Large intestine (tissue), 3 donors: Measurements from ENCODE around the gene DTNBP1. TPM values are rescaled to one million over a fixed set of nuclear protein-coding genes. Genes with fewer than 3 reads are reported as not detected.

ENCODE experiments used
- DNase-seq, 2 donors: peaks; one replicate each; pipeline versions ENCODE4 v3.0.0 to v3.0.0-alpha.2; 2013
- H3K27ac ChIP-seq: one replicate; pipeline ENCODE4 v1.5.1; 2013; ENCODE audit warnings: low read length
- H3K27me3 ChIP-seq: 2 replicates; pipeline ENCODE4 v1.6.1; 2013; ENCODE audit warnings: low read length; ENCODE audit not compliant: control insufficient read depth, insufficient read depth
- H3K36me3 ChIP-seq: 2 replicates; pipeline ENCODE4 v1.6.1; 2013; ENCODE audit warnings: low read length; ENCODE audit not compliant: control insufficient read depth, insufficient read depth
- H3K4me1 ChIP-seq: one replicate; pipeline ENCODE4 v1.6.1; 2013; ENCODE audit warnings: low read length; ENCODE audit not compliant: control insufficient read depth, insufficient read depth
- H3K4me3 ChIP-seq: one replicate; pipeline ENCODE4 v1.5.1; 2013; ENCODE audit warnings: low read length
- H3K9me3 ChIP-seq: one replicate; pipeline ENCODE4 v1.6.1; 2013; ENCODE audit warnings: mild to moderate bottlenecking, low read depth, low read length, moderate library complexity; ENCODE audit not compliant: control insufficient read depth
- WGBS: methylation state at CpG from one replicate; pipeline ENCODE4 v1.1.5; 2013; ENCODE audit warnings: low lambda C conversion rate; ENCODE audit not compliant: insufficient coverage; 5-methylcytosine and 5-hydroxymethylcytosine counted together
- polyA plus RNA-seq: library from polyadenylated mRNA; unstranded; fragments of 120-200 nt; gene quantifications from one replicate; pipeline ENCODE4 v1.2.1, GENCODE V29; 2013

DTNBP1 gene
- polyA plus RNA-seq, 1 donor = 20.9 TPM

DNA sequence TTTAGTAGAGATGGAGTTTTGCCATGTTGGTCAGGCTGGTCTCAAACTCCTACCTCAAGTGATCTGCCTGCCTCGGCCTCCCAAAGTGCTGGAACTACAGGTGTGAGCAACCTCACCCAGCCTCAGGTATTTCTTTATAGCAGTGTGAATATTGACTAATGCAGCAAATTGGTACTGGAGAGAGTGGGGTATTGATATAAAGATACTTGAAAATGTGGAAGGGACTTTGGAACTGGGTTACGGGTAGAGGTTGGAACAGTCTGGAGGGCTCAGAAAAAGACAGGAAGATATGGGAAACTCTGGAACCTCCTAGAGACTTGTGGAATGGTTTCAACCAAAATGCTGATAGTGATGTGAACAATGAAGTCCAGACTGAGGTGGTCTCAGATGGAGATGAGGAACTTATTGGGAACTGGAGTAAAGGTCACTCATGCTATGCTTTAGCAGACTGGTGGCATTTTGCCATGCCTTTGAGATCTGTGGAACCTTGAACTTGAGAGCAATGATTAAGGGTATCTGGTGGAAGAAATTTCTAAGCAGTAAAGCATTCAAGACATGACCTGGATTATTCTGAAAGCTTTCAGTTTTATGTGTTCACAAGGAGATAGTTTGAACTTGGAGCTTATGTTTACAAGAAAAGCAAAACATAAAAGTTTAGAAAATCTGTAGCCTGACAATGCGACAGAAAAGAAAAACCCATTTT lies 127.2 kb downstream of the DTNBP1 start:
- Histone ChIP-seq H3K27me3 (no peaks in the 10 kb centered on the region), H3K4me1 (peaks cover 7% of the 10 kb centered on the region), H3K4me3 (no peak overlapping the region), H3K36me3 (peaks cover 10% of the 10 kb centered on the region), H3K27ac (no peak overlapping the region), H3K9me3 (no peaks in the 10 kb centered on the region)
- 46% methylated on average over 2 of the region's 3 CpGs for WGBS
- DNase-seq = peak in 1 of 2 donors; percentile 59

DNA sequence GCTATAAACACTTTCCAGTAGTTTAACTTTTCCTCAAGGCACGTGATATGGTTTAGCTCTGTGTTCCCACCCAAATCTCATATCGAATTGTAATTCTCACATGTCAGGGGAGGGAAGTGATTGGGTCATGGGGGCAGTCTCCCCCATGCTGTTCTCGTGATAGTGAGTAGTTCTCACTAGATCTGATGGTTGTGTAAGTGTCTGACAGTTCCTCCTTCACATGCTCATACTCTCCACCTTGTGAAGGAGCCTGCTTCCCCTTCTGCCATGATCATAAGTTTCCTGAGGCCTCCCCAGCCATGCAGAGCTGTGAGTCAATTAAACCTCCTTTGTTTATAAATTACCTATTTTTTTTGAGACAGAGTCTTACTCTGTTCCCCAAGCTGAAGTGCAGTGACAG lies 127.9 kb downstream of the DTNBP1 start:
- no peak overlapping the region for H3K27ac ChIP-seq
- 83% methylated on average over 1 of the region's 3 CpGs for WGBS
- H3K4me3 ChIP-seq = no peak overlapping the region
- H3K4me1 ChIP-seq = peaks cover 7% of the 10 kb centered on the region
- no peaks in the 10 kb centered on the region for H3K27me3 ChIP-seq
- DNase-seq = no peak
- H3K9me3 ChIP-seq = no peaks in the 10 kb centered on the region
- peaks cover 15% of the 10 kb centered on the region for H3K36me3 ChIP-seq

DNA sequence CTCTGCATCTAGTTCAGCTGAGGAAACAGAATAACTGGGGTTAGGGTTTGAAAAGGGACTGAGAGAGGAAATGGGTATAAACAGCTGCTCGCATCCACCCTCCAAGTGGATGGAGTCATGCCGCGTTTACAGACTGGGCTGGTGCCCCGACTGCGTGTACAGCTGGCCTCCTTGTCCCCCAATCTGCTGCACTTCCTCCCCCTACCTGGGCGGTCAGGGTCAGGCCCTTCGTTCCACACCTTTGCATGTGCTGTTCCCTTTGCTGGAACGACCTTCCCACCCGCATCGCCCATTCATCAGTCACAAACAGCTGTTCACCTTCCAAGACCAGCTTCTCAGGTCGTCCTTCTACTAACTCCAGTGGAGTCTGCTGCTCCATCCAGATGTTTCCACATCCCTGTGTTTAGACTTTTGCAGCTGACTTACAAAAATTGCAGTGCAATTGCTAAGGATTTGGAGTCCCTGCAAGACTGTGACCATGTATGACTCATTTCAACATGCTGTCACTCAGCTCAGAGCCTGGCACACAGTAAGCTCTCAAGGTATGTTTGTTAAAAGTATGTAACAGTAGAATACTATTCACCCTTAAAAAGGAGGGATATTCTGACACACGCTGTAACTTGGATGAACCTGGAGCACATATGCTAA lies 129.3 kb downstream of the DTNBP1 start:
- Histone ChIP-seq H3K4me3 (no peak overlapping the region), H3K9me3 (no peaks in the 10 kb centered on the region), H3K36me3 (peaks cover 22% of the 10 kb centered on the region), H3K4me1 (peaks cover 10% of the 10 kb centered on the region), H3K27me3 (no peaks in the 10 kb centered on the region), H3K27ac (no peak overlapping the region)
- 90% methylated on average over 2 of the region's 12 CpGs for WGBS
- no peak for DNase-seq

DNA sequence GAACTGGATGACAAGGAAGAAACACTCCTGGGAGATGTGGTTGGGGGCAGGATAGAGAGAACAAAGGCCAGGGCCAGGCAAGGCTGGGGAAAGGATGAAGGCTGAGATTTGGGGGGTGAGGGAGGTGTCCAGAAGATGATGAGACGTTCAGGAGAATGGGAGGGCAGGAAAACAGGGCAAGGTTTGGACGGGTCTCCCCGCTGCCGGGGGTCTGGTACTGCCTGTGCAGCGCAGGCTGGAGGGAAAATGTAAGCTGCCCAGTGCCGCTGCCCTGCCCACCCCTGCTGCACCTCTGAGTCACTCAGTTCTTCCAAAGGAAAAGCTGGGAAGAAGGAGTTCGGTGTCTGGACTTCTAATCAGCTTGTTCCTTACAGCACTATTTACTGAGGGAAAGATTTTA lies 130.9 kb downstream of the DTNBP1 start:
- H3K27ac ChIP-seq = no peak overlapping the region
- no peak overlapping the region for H3K4me3 ChIP-seq
- H3K9me3 ChIP-seq = no peaks in the 10 kb centered on the region
- no peak for DNase-seq
- WGBS = no CpG with 5 or more reads among the region's 7 CpGs
- H3K4me1 ChIP-seq = peaks cover 10% of the 10 kb centered on the region
- no peaks in the 10 kb centered on the region for H3K27me3 ChIP-seq
- H3K36me3 ChIP-seq = peaks cover 28% of the 10 kb centered on the region

- 100% methylated on average over 2 of the region's 10 CpGs for WGBS
- no peak overlapping the region for H3K4me3 ChIP-seq
- DNase-seq = no peak
- no peaks in the 10 kb centered on the region for H3K27me3 ChIP-seq
- peaks cover 3% of the 10 kb centered on the region for H3K4me1 ChIP-seq
- H3K36me3 ChIP-seq = peaks cover 28% of the 10 kb centered on the region
- no peak overlapping the region for H3K27ac ChIP-seq
- H3K9me3 ChIP-seq = peaks cover 2% of the 10 kb centered on the region
Measured at GRCh38 chr6:15530411-15530810, 132.4 kb downstream of the DTNBP1 start.

- no peak for DNase-seq
- Histone ChIP-seq H3K27me3 (no peaks in the 10 kb centered on the region), H3K36me3 (peaks cover 37% of the 10 kb centered on the region), H3K27ac (no peak overlapping the region), H3K9me3 (peaks cover 2% of the 10 kb centered on the region), H3K4me3 (no peak overlapping the region), H3K4me1 (peaks cover 3% of the 10 kb centered on the region)
- 100% methylated on average over 2 of the region's 9 CpGs for WGBS
Measured at GRCh38 chr6:15528870-15529269, 134.0 kb downstream of the DTNBP1 start.

DNA sequence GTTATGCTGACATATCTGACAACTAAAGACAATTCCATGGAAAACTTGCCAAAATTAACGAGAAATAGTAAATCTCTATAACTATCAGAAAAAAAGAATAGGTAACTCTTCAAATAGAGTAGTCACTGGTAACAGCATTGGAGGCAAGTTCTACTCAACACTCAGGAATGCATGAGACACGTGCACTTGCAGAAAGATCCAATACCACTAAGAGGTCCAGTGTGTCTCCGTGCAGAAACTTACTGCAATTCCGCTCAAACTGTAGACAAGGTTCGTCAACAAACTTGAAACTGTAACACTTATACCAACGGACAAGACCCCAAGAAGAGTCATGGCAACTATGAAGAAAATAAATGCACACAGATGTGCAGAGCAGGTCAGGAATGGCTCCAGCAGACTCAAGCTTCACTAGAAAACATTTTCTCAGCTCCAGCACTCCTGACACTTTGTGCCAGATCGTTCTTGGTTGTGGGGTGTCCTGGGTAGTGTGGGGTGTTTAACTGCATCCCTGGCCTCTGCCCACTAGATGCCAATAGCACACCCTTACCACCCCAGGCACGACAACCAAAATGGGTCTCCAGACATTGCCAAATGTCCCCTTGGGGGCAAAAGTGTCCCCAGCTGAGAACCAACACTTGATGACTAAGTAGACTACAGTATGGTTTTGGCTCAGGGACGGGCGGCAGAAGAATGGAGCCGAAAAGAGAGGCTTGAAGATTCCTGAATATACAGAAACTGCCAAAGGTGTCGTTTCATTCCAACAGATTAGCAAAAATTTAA lies 134.8 kb downstream of the DTNBP1 start:
- H3K9me3 ChIP-seq = peaks cover 2% of the 10 kb centered on the region
- H3K27me3 ChIP-seq = no peaks in the 10 kb centered on the region
- no peak for DNase-seq
- H3K27ac ChIP-seq = no peak overlapping the region
- H3K4me1 ChIP-seq = peaks cover 3% of the 10 kb centered on the region
- peaks cover 42% of the 10 kb centered on the region for H3K36me3 ChIP-seq
- WGBS = 100% methylated on average over 3 of the region's 12 CpGs
- H3K4me3 ChIP-seq = no peak overlapping the region

DNA sequence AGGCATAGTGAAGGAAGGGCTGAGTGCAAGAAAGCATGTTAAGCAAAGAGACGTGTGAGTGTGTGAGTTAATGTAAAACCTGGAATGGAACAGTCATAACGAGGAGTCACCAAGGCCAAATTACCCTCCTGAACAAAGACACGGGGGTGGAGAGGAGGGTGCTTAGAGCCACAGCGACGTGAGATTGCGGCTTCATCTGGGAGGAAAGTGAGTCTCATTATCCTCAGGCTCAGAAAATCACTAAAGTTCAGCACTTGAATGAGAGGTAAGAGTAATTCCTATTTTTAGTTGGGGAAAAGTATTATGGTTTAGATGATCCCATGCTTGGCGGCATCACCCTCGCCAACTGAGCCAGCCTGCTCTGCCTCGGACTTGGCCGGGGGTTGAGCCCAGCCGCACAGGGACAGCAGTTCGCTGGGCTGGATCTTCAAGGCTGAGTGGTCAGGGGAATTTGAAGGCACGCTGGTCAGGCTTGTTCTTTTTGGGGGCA lies 136.6 kb downstream of the DTNBP1 start:
- no peak overlapping the region for H3K27ac ChIP-seq
- 47% methylated on average over 3 of the region's 13 CpGs for WGBS
- peaks cover 3% of the 10 kb centered on the region for H3K4me1 ChIP-seq
- peaks cover 53% of the 10 kb centered on the region for H3K36me3 ChIP-seq
- peaks cover 2% of the 10 kb centered on the region for H3K9me3 ChIP-seq
- H3K27me3 ChIP-seq = no peaks in the 10 kb centered on the region
- no peak for DNase-seq
- no peak overlapping the region for H3K4me3 ChIP-seq

GRCh38 chr6:15524861-15525401 lies 137.9 kb downstream of the DTNBP1 start:
- no CpG with 5 or more reads among the region's 14 CpGs for WGBS
- H3K36me3 ChIP-seq = peaks cover 58% of the 10 kb centered on the region

More at GRCh38 chr6:15524861-15525401, 137.9 kb downstream of the DTNBP1 start:
- H3K27ac ChIP-seq = no peak overlapping the region
- H3K4me3 ChIP-seq = no peak overlapping the region
- DNase-seq = no peak
- H3K27me3 ChIP-seq = no peaks in the 10 kb centered on the region
- H3K4me1 ChIP-seq = peaks cover 3% of the 10 kb centered on the region
- H3K9me3 ChIP-seq = peaks cover 2% of the 10 kb centered on the region
